Measurements from ENCODE around the gene SYNPO. TPM values are rescaled to one million over a fixed set of nuclear protein-coding genes. Genes with fewer than 3 reads are reported as not detected.
A peak's percentile ranks its signal among the peaks of the same experiment; 100 is the strongest.

The SYNPO gene
- total RNA-seq, 4 donors from 2014 or later, result 419 to 569 (median 539) TPM

DNA sequence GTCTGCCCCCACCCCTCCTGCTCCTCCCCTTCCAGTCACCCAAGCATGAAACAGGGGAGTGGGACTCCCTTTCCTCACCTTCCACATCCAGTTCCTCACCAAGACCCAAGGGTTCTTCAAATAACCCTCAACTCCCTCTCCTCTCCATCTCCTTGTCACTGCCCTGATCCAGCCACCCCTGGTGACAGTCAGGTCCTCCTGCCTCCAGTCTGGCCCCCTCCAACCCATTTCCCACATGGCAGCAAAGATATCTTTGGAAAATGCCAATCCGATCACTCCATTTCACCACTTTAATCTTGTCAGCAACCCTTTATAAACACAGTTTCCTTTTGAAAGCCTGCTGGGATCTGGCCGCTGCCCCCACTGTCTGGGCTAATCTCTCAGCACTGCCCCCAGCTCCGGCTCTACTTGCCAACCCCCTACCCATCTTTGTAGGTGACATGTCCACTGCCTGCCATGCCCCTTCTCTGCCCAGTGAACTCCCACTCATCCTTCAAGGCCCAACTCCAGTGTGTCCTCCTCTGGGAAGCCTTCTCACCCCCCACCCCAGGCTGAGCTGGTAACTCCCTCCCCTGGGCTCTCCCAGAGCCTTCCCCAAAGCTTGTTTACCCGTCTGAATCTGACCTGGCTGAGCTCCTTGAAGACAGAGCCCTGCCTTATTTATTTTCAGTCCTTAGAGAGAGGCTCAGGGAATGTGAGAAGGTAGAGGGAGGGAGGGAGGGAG, 19.8 kb downstream of the SYNPO start:
- ATAC-seq (peak; percentile 47 to 66), DNase-seq (peak; percentile 61 to 66)
- Histone ChIP-seq H3K36me3 (no peaks in the 10 kb centered on the region), H3K4me1 (peaks cover 72 to 89% of the 10 kb centered on the region in 2 donors), H3K4me3 (peak overlapping the region in 3 of 4 donors; percentile 38 to 50 (median 43)), H3K27me3 (no peaks in the 10 kb centered on the region), H3K27ac (peak overlapping the region; percentile 91 to 99 (median 98)), H3K9me3 (no peaks in the 10 kb centered on the region)
- no peak for TF ChIP-seq POLR2A (IDR thresholded peaks at IDR 0.05)
- TF ChIP-seq, protein P1, sequence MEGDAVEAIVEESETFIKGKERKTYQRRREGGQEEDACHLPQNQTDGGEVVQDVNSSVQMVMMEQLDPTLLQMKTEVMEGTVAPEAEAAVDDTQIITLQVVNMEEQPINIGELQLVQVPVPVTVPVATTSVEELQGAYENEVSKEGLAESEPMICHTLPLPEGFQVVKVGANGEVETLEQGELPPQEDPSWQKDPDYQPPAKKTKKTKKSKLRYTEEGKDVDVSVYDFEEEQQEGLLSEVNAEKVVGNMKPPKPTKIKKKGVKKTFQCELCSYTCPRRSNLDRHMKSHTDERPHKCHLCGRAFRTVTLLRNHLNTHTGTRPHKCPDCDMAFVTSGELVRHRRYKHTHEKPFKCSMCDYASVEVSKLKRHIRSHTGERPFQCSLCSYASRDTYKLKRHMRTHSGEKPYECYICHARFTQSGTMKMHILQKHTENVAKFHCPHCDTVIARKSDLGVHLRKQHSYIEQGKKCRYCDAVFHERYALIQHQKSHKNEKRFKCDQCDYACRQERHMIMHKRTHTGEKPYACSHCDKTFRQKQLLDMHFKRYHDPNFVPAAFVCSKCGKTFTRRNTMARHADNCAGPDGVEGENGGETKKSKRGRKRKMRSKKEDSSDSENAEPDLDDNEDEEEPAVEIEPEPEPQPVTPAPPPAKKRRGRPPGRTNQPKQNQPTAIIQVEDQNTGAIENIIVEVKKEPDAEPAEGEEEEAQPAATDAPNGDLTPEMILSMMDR (IDR thresholded peaks at IDR 0.05 in 4 of 5, conservative IDR thresholded peaks at IDR 0.05 in 1 of 5), result no peak
- intact Hi-C loops (cut with DNase I; ENCODE audit: low total_unique reads) (no loop called here), in situ Hi-C loops (cut with MboI; ENCODE audit: low sequenced_read_pairs in 4 of 4) (loop anchor here in 1 of 4 donors (10.0 kb wide), 1 partner anchor 95 kb away; no protein-coding TSS in a partner anchor)

DNA sequence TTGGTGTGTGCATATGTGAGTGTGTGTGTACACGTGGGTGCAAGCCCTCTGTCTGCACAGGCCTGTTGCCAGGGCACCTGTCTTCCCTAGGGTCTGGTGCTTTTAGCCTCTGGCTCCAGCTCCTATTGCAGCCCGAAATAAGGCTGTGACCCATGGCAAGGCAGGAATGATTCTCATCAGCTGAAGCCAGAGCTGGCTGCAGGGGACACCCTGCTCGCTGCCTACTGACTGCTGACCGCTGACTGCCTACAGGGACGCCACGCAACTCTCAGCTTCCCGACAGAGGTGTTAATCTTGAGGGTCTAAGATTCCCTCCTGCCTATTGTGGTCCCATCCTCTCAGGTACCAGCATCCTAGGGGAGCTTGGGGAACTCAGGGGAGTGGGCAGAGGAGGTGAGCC, 20.6 kb downstream of the SYNPO start, which contains the start of gene MYOZ3:
MYOZ3 (plus strand) TSS at position 166 of the 400 bp plus-strand sequence. CDS start 1,691 bp downstream, outside the sequence.
- DNase-seq, result peak; percentile 80 to 92
- Histone ChIP-seq H3K27me3 (no peaks in the 10 kb centered on the region), H3K36me3 (no peaks in the 10 kb centered on the region), H3K4me3 (peak within 1 kb of the TSS; percentile 38 to 50 (median 42)), H3K4me1 (peaks cover 76 to 92% of the 10 kb centered on the region in 2 donors), H3K9me3 (no peaks in the 10 kb centered on the region), H3K27ac (peak within 1 kb of the TSS; percentile 91 to 99 (median 98))
- peak; percentile 53 to 71 for ATAC-seq
- TF ChIP-seq, protein P1 (IDR thresholded peaks at IDR 0.05 in 4 of 5, conservative IDR thresholded peaks at IDR 0.05 in 1 of 5), result no peak
- peak; percentile 80 to 86 for TF ChIP-seq POLR2A (IDR thresholded peaks at IDR 0.05)
- intact Hi-C loops (cut with DNase I; ENCODE audit: low total_unique reads), result no loop called here
- in situ Hi-C loops (cut with MboI; ENCODE audit: low sequenced_read_pairs in 4 of 4), result loop anchor here in 1 of 4 donors (10.0 kb wide), 1 partner anchor 96 kb away; no protein-coding TSS in a partner anchor

DNA sequence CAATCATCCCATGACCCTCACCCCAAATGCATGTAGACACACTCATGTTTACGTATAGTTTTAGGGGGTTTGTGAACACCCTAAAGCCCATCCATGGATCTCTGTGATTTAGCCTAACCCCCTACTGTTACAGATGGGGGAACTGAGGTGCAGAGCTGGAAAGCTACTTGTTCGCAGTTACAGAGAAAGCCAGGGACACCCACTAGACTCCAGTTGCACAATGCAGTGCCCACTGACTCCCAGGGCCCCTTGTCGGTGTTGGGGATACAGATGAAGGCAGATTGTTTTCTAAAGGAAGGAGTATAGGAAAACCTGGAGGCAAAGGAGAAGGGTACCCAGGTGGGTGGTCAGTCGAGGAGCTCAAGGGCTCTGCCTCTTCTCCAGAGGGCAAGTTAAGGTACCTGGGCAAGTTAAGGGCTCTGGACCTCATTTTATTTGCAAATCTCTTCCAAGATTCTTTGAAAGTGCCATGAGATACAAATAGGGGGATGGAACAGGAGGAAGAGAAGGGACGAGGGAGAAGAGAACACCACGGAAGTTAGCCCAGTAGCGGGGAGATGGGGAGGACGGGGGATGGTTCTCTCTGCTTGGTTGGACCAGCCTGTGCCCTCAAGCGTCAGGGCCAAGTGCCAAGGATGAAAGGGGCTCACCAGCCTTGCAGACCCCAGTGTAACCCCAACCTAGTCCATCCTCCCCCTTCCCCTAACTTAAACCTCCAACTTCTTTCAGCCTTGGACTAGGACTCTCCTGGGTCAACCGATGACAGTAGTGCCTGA, 21.5 kb downstream of the SYNPO start:
- no peaks in the 10 kb centered on the region for H3K36me3 ChIP-seq
- H3K4me3 ChIP-seq, result peak overlapping the region; percentile 38 to 50 (median 42)
- H3K9me3 ChIP-seq, result no peaks in the 10 kb centered on the region
- ATAC-seq (no peak), DNase-seq (no peak)
- no peaks in the 10 kb centered on the region for H3K27me3 ChIP-seq
- H3K27ac ChIP-seq, result peak overlapping the region; percentile 91 to 99 (median 98)
- intact Hi-C loops (cut with DNase I; ENCODE audit: low total_unique reads), result no loop called here
- H3K4me1 ChIP-seq, result peaks cover 73 to 94% of the 10 kb centered on the region in 2 donors
- in situ Hi-C loops (cut with MboI; ENCODE audit: low sequenced_read_pairs in 4 of 4), result loop anchor here in 1 of 4 donors (10.0 kb wide), 1 partner anchor 97 kb away; no protein-coding TSS in a partner anchor
- TF ChIP-seq, protein P1 (IDR thresholded peaks at IDR 0.05 in 4 of 5, conservative IDR thresholded peaks at IDR 0.05 in 1 of 5), result no peak
- no peak for TF ChIP-seq POLR2A (IDR thresholded peaks at IDR 0.05)

DNA sequence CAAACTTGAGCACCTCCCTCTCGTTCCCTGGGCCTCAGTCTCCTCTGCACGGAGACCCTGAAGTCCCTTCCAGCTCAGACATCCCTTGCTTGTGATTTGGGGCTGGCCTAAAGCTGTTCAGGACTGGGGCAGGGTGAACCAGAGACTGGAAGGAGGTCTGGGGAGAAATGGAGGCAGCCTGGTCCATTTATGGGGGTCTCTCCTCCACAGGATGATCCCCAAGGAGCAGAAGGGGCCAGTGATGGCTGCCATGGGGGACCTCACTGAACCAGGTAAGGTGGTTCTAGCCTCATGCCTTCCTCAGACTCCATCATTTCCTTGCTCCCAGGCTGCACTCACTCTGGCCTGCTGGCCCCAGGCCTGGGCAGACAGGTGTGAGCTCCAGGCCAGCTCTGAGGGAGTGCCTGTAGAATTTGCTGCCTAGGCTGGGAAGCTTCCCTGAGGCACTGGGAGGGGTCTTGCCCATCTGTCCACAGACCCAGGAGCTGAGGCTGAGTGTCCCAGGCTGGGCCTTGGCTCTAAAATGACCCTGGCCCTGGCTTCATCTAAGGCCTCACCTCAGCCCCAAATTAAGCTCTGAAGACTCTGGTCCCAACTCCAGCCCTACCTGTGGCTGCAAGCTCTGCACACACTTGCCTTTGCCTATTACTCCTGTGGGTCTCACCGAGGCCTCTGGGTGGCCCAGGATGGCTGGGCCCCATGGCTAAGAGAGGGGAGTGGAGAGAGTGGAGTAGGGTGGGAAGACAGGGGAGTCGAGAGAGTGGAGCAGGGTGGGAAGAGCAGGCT, 22.5 kb downstream of the SYNPO start:
- ATAC-seq (no peak), DNase-seq (peak in 1 of 2 donors; percentile 53)
- no peak for TF ChIP-seq POLR2A (IDR thresholded peaks at IDR 0.05)
- TF ChIP-seq, protein P1 (IDR thresholded peaks at IDR 0.05 in 4 of 5, conservative IDR thresholded peaks at IDR 0.05 in 1 of 5), result no peak
- Histone ChIP-seq H3K27ac (peak overlapping the region; percentile 91 to 99 (median 98)), H3K4me3 (peak overlapping the region in 1 of 4 donors; percentile 4), H3K27me3 (no peaks in the 10 kb centered on the region), H3K9me3 (no peaks in the 10 kb centered on the region), H3K4me1 (peaks cover 67 to 91% of the 10 kb centered on the region in 2 donors), H3K36me3 (no peaks in the 10 kb centered on the region)
- in situ Hi-C loops (cut with MboI; ENCODE audit: low sequenced_read_pairs in 4 of 4) (loop anchor here in 1 of 4 donors (10.0 kb wide), 1 partner anchor 98 kb away; no protein-coding TSS in a partner anchor), intact Hi-C loops (cut with DNase I; ENCODE audit: low total_unique reads) (no loop called here)
